Peyer's patch (tissue), 4 donors: ENCODE measurements around the gene NLRP3. TPM values are rescaled to one million over a fixed set of nuclear protein-coding genes. Genes with fewer than 3 reads are reported as not detected.

Experiments used
- DNase-seq, 3 donors: peaks; one replicate each; pipeline ENCODE4 v3.0.0-alpha.2; 2017 to 2019
- H3K27ac ChIP-seq, 4 donors: fragments of 200-600 bp; sonication (generic); one replicate each; pipeline ENCODE4 v1.5.1; 2016 to 2019
- H3K27me3 ChIP-seq, 2 donors: fragments of 200-600 bp; sonication (generic); one replicate each; pipeline ENCODE4 v1.5.1; 2019
- H3K36me3 ChIP-seq, 3 donors: fragments of 200-600 bp; sonication (generic); one replicate each; pipeline ENCODE4 v1.5.1; 2016 to 2019
- H3K4me1 ChIP-seq, 4 donors: fragments of 200-600 bp; sonication (generic); one replicate each; pipeline ENCODE4 v1.5.1; 2016 to 2019
- H3K4me3 ChIP-seq, 4 donors: fragments of 200-600 bp; sonication (generic); 1 replicate in 3 of 4; 2 replicates in 1 of 4; pipeline ENCODE4 v1.5.1; 2016 to 2019; ENCODE audit warnings: mild to moderate bottlenecking in 1 of 4
- H3K9me3 ChIP-seq, 4 donors: fragments of 200-600 bp; sonication (generic); one replicate each; pipeline ENCODE4 v1.5.1; 2016 to 2019; ENCODE audit warnings: mild to moderate bottlenecking in 1 of 4
- CTCF ChIP-seq, 6 experiments: fragments of 450-650 bp in 4 of 6; fragments of 200-600 bp in 2 of 6; sonication (generic) in 1 of 6; IDR thresholded peaks; one replicate each; pipeline ENCODE4 v1.5.1; 2017 to 2019; ENCODE audit warnings: antibody characterized with exemption in 6 of 6, mild to moderate bottlenecking in 3 of 6, moderate library complexity in 1 of 6
- POLR2A ChIP-seq, 2 donors: fragments of 450-650 bp; IDR thresholded peaks; one replicate each; pipeline ENCODE4 v1.5.1; 2017; ENCODE audit warnings: antibody characterized with exemption in 2 of 2, mild to moderate bottlenecking in 2 of 2, moderate library complexity in 2 of 2
- total RNA-seq, 4 donors: library from RNA; depleted of rRNA; stranded (reverse); fragments of >200 nt; gene quantifications; one replicate each; pipeline ENCODE4 v1.1.0, GENCODE V29; 2016

The NLRP3 gene
- total RNA-seq, 4 donors from 2014 or later, result 0.47 to 9.1 (median 0.67) TPM; not detected in 1

GRCh38 chr1:247451388-247452010, 35.5 kb downstream of the NLRP3 start:
- no peak overlapping the region for H3K27ac ChIP-seq
- TF ChIP-seq CTCF (IDR thresholded peaks at IDR 0.05) (no peak), POLR2A (IDR thresholded peaks at IDR 0.05) (no peak)
- no peak for DNase-seq

GRCh38 chr1:247452447-247453039, 36.6 kb downstream of the NLRP3 start:
- TF ChIP-seq POLR2A (IDR thresholded peaks at IDR 0.05) (no peak), CTCF (IDR thresholded peaks at IDR 0.05) (peak in 2 of 6 experiments; percentile 10 to 23)
- H3K27ac ChIP-seq, result no peak overlapping the region
- no peaks in the 10 kb centered on the region for H3K27me3 ChIP-seq
- no peaks in the 10 kb centered on the region for H3K9me3 ChIP-seq
- H3K4me3 ChIP-seq, result no peak overlapping the region
- no peaks in the 10 kb centered on the region for H3K36me3 ChIP-seq
- no peaks in the 10 kb centered on the region for H3K4me1 ChIP-seq
- DNase-seq, result no peak

More at GRCh38 chr1:247451388-247452010, 35.5 kb downstream of the NLRP3 start:
- Histone ChIP-seq H3K27me3 (no peaks in the 10 kb centered on the region), H3K9me3 (no peaks in the 10 kb centered on the region), H3K4me3 (no peak overlapping the region), H3K4me1 (no peaks in the 10 kb centered on the region), H3K36me3 (no peaks in the 10 kb centered on the region)

- Histone ChIP-seq H3K36me3 (no peaks in the 10 kb centered on the region), H3K9me3 (no peaks in the 10 kb centered on the region), H3K27me3 (no peaks in the 10 kb centered on the region), H3K4me1 (no peaks in the 10 kb centered on the region), H3K4me3 (no peak overlapping the region), H3K27ac (no peak overlapping the region)
- no peak for TF ChIP-seq CTCF (IDR thresholded peaks at IDR 0.05)
- no peak for TF ChIP-seq POLR2A (IDR thresholded peaks at IDR 0.05)
- DNase-seq, result no peak
Observed at GRCh38 chr1:247453245-247453644, 37.3 kb downstream of the NLRP3 start.

- Histone ChIP-seq H3K4me1 (no peaks in the 10 kb centered on the region), H3K9me3 (no peaks in the 10 kb centered on the region), H3K27ac (no peak overlapping the region), H3K27me3 (no peaks in the 10 kb centered on the region), H3K36me3 (no peaks in the 10 kb centered on the region), H3K4me3 (no peak overlapping the region)
- no peak for DNase-seq
- TF ChIP-seq POLR2A (IDR thresholded peaks at IDR 0.05) (no peak), CTCF (IDR thresholded peaks at IDR 0.05) (no peak)
Observed at GRCh38 chr1:247453997-247454396, 38.0 kb downstream of the NLRP3 start.

GRCh38 chr1:247456021-247456420, 40.0 kb downstream of the NLRP3 start:
- no peaks in the 10 kb centered on the region for H3K4me1 ChIP-seq
- DNase-seq, result no peak
- no peaks in the 10 kb centered on the region for H3K9me3 ChIP-seq
- no peak for TF ChIP-seq POLR2A (IDR thresholded peaks at IDR 0.05)
- no peak overlapping the region for H3K4me3 ChIP-seq
- no peaks in the 10 kb centered on the region for H3K27me3 ChIP-seq
- no peak overlapping the region for H3K27ac ChIP-seq
- H3K36me3 ChIP-seq, result no peaks in the 10 kb centered on the region

GRCh38 chr1:247456914-247457639, 41.1 kb downstream of the NLRP3 start:
- no peak for DNase-seq
- Histone ChIP-seq H3K9me3 (no peaks in the 10 kb centered on the region), H3K27me3 (no peaks in the 10 kb centered on the region), H3K4me3 (no peak overlapping the region), H3K36me3 (no peaks in the 10 kb centered on the region), H3K4me1 (no peaks in the 10 kb centered on the region), H3K27ac (no peak overlapping the region)
- no peak for TF ChIP-seq POLR2A (IDR thresholded peaks at IDR 0.05)
- no peak for TF ChIP-seq CTCF (IDR thresholded peaks at IDR 0.05)
